Fibroblast of villous mesenchyme (primary cell): ENCODE data around the gene KCNJ6. TPM values are rescaled to one million over a fixed set of nuclear protein-coding genes. Genes with fewer than 3 reads are reported as not detected.
A peak's percentile ranks its signal among the peaks of the same experiment; 100 is the strongest.
"Not testable (repeated sequence)": the region's sequence is repeated elsewhere in the genome, so short reads cannot be mapped to it uniquely, and the experiment has no call there.

Source experiments
- DNase-seq: peaks from one replicate; pipeline ENCODE4 v3.0.0-alpha.2; 2010; ENCODE audit warnings: low read depth
- H3K4me3 ChIP-seq: 2 replicates; pipeline ENCODE4 v1.5.1; 2011; ENCODE audit warnings: low read depth, mild to moderate bottlenecking, low read length
- CTCF ChIP-seq: IDR thresholded peaks from 2 replicates; pipeline ENCODE4 v1.5.1; 2012; ENCODE audit warnings: low read depth, mild to moderate bottlenecking, low read length; ENCODE audit not compliant: insufficient read depth
- total RNA-seq: library from RNA; depleted of rRNA; stranded (reverse); fragments of >200 nt; gene quantifications from 2 replicates; pipeline ENCODE4 v1.2.3, GENCODE V29; 2012

The KCNJ6 gene
- total RNA-seq, 1 donor = not detected

- H3K4me3 ChIP-seq = no peak overlapping the region
- DNase-seq = no peak
- TF ChIP-seq CTCF = no peak
These were observed 150.9 kb downstream of the KCNJ6 start for GRCh38 chr21:37765221-37765900.

DNA sequence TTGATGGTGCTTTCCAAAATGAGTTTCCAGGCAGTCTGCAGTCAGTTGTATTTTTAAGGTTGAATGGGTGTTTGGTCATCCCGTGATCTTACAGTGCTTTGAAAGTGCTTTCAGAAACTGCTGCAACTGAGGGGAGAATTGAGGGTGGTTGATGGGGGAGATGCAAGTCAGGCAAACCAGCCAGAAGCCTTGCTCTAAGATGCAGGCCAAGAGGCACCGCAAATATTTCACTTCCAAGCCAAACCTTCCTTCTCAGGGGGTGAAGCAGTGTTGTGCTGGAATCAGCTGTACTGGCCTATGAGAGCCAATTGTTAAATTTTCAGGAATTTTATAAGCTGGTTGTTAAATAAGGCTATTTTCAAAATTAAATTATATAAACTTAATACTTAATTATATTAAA lies 151.6 kb downstream of the KCNJ6 start:
- H3K4me3 ChIP-seq = no peak overlapping the region
- no peak for TF ChIP-seq CTCF
- DNase-seq = no peak

- no peak overlapping the region for H3K4me3 ChIP-seq
- TF ChIP-seq CTCF = no peak
- DNase-seq = no peak
These were observed 153.0 kb downstream of the KCNJ6 start for GRCh38 chr21:37763298-37763697.

- H3K4me3 ChIP-seq = no peak overlapping the region
- no peak for DNase-seq
- TF ChIP-seq CTCF = no peak
These were observed 153.7 kb downstream of the KCNJ6 start for GRCh38 chr21:37762606-37763005.

- not testable (repeated sequence) for DNase-seq, H3K4me3 ChIP-seq
These were observed 154.9 kb downstream of the KCNJ6 start for GRCh38 chr21:37761406-37761805.

GRCh38 chr21:37759777-37760176 lies 156.5 kb downstream of the KCNJ6 start:
- no peak for DNase-seq
- TF ChIP-seq CTCF = no peak
- no peak overlapping the region for H3K4me3 ChIP-seq

DNA sequence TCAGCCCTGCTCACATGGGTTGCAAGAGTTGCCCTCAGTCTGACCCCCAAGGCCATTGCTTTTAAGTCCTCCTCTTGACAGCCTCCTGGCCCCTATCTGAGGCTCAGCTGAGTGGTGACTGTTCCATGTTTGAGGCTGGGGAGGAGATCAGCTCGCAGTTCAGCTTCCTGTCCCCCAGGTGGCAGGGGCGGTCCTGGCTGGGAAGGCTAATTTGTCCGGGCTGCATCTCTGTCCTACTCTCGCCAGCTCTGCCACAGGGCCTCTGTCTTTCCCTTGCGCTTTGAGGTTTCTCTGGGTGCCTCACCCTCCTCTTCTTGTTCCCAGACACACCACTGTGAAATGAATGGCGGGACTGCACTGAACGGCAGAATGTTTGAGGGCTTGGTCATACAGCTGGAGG lies 157.3 kb downstream of the KCNJ6 start:
- no peak overlapping the region for H3K4me3 ChIP-seq
- DNase-seq = peak; percentile 53
- TF ChIP-seq CTCF = peak; percentile 81
